Measurements from ENCODE around the gene TUBB3.
"Not testable (repeated sequence)": the region's sequence is repeated elsewhere in the genome, so short reads cannot be mapped to it uniquely, and the experiment has no call there.

Gene TUBB3

GRCh38 chr16:89921702-89922476 lies 1.3 kb upstream of the TUBB3 start:
- FAIRE-seq (no peak), DNase-seq (ENCODE audit: insufficient read length) (no peak)
- TF ChIP-seq POLR2AphosphoS5 (IDR thresholded peaks at IDR 0.05; ENCODE audit: low read depth, low read length) (no peak), TAF1 (IDR thresholded peaks at IDR 0.05; ENCODE audit: borderline replicate concordance, low read depth, low read length) (no peak), POLR2A (IDR thresholded peaks at IDR 0.05; ENCODE audit: low read depth, low read length) (no peak)

- TF ChIP-seq POLR2A (IDR thresholded peaks at IDR 0.05; ENCODE audit: low read depth, low read length) (no peak), TAF1 (IDR thresholded peaks at IDR 0.05; ENCODE audit: borderline replicate concordance, low read depth, low read length) (no peak)
- FAIRE-seq (no peak), DNase-seq (ENCODE audit: insufficient read length) (no peak)
Measured at GRCh38 chr16:89922477-89922883, 662 bp upstream of the TUBB3 start.

- TF ChIP-seq POLR2AphosphoS5 (IDR thresholded peaks at IDR 0.05; ENCODE audit: low read depth, low read length), result no peak
- DNase-seq (ENCODE audit: insufficient read length), result no peak
- FAIRE-seq, result no peak
Measured at GRCh38 chr16:89923640-89924296, 626 bp downstream of the TUBB3 start.

GRCh38 chr16:89924297-89924924 lies 1.3 kb downstream of the TUBB3 start:
- DNase-seq (ENCODE audit: insufficient read length) (no peak), FAIRE-seq (no peak)
- TF ChIP-seq POLR2AphosphoS5 (IDR thresholded peaks at IDR 0.05; ENCODE audit: low read depth, low read length), result no peak
- no peak for TF ChIP-seq POLR2A (IDR thresholded peaks at IDR 0.05; ENCODE audit: low read depth, low read length)
- no peak for TF ChIP-seq TAF1 (IDR thresholded peaks at IDR 0.05; ENCODE audit: borderline replicate concordance, low read depth, low read length)

- DNase-seq (ENCODE audit: insufficient read length), result no peak
- no peak for FAIRE-seq
- TF ChIP-seq POLR2A (IDR thresholded peaks at IDR 0.05; ENCODE audit: low read depth, low read length), result no peak
- TF ChIP-seq POLR2AphosphoS5 (IDR thresholded peaks at IDR 0.05; ENCODE audit: low read depth, low read length), result no peak
- no peak for TF ChIP-seq TAF1 (IDR thresholded peaks at IDR 0.05; ENCODE audit: borderline replicate concordance, low read depth, low read length)
Measured at GRCh38 chr16:89924925-89925307, 1.8 kb downstream of the TUBB3 start.

- no peak for TF ChIP-seq POLR2AphosphoS5 (IDR thresholded peaks at IDR 0.05; ENCODE audit: low read depth, low read length)
- no peak for TF ChIP-seq POLR2A (IDR thresholded peaks at IDR 0.05; ENCODE audit: low read depth, low read length)
- no peak for TF ChIP-seq TAF1 (IDR thresholded peaks at IDR 0.05; ENCODE audit: borderline replicate concordance, low read depth, low read length)
- FAIRE-seq, result no peak
- no peak for DNase-seq (ENCODE audit: insufficient read length)
Measured at GRCh38 chr16:89925596-89926079, 2.5 kb downstream of the TUBB3 start.

- TF ChIP-seq POLR2AphosphoS5 (IDR thresholded peaks at IDR 0.05; ENCODE audit: low read depth, low read length), result no peak
- no peak for TF ChIP-seq TAF1 (IDR thresholded peaks at IDR 0.05; ENCODE audit: borderline replicate concordance, low read depth, low read length)
- TF ChIP-seq POLR2A (IDR thresholded peaks at IDR 0.05; ENCODE audit: low read depth, low read length), result no peak
- FAIRE-seq (no peak), DNase-seq (ENCODE audit: insufficient read length) (no peak)
Measured at GRCh38 chr16:89931305-89931896, 8.3 kb downstream of the TUBB3 start.

GRCh38 chr16:89931964-89932363 lies 8.8 kb downstream of the TUBB3 start:
- no peak for TF ChIP-seq POLR2A (IDR thresholded peaks at IDR 0.05; ENCODE audit: low read depth, low read length)
- no peak for TF ChIP-seq POLR2AphosphoS5 (IDR thresholded peaks at IDR 0.05; ENCODE audit: low read depth, low read length)
- no peak for TF ChIP-seq TAF1 (IDR thresholded peaks at IDR 0.05; ENCODE audit: borderline replicate concordance, low read depth, low read length)
- no peak for DNase-seq (ENCODE audit: insufficient read length)
- FAIRE-seq, result no peak

GRCh38 chr16:89934019-89934418 lies 10.9 kb downstream of the TUBB3 start:
- not testable (repeated sequence) for FAIRE-seq

GRCh38 chr16:89934611-89935553 lies 11.7 kb downstream of the TUBB3 start:
- no peak for FAIRE-seq
- TF ChIP-seq TAF1 (IDR thresholded peaks at IDR 0.05; ENCODE audit: borderline replicate concordance, low read depth, low read length), result no peak
- TF ChIP-seq POLR2AphosphoS5 (IDR thresholded peaks at IDR 0.05; ENCODE audit: low read depth, low read length), result no peak
- TF ChIP-seq POLR2A (IDR thresholded peaks at IDR 0.05; ENCODE audit: low read depth, low read length), result no peak
- DNase-seq (ENCODE audit: insufficient read length), result no peak

More at GRCh38 chr16:89934019-89934418, 10.9 kb downstream of the TUBB3 start:
- DNase-seq (ENCODE audit: insufficient read length), result not testable (repeated sequence)

GRCh38 chr16:89935620-89936019 lies 12.5 kb downstream of the TUBB3 start:
- not testable (repeated sequence) for DNase-seq (ENCODE audit: insufficient read length); FAIRE-seq

Data from GM12892 (cell line).